HG03066 (cell line): Measurements from ENCODE around the gene ADGRV1.
"Not testable (repeated sequence)": the region's sequence is repeated elsewhere in the genome, so short reads cannot be mapped to it uniquely, and the experiment has no call there.

ENCODE experiments used
- ATAC-seq: cut with Tn5 transposase; IDR thresholded peaks from one replicate; pipeline ENCODE4 v1.9.1; 2021; ENCODE audit warnings: low read depth; ENCODE audit not compliant: unreplicated experiment

The ADGRV1 gene

GRCh38 chr5:90889325-90889600 is 330.7 kb downstream of the ADGRV1 start:
- ATAC-seq: no peak

- no peak for ATAC-seq
Observed at GRCh38 chr5:90890180-90890579, 331.6 kb downstream of the ADGRV1 start.

GRCh38 chr5:90894866-90895420 is 336.3 kb downstream of the ADGRV1 start:
- ATAC-seq: no peak

- no peak for ATAC-seq
Observed at GRCh38 chr5:90897618-90898017, 339.0 kb downstream of the ADGRV1 start.

- no peak for ATAC-seq
Observed at GRCh38 chr5:90898326-90899013, 339.9 kb downstream of the ADGRV1 start.

GRCh38 chr5:90899014-90899604 is 340.5 kb downstream of the ADGRV1 start:
- ATAC-seq: no peak

- no peak for ATAC-seq
Observed at GRCh38 chr5:90901261-90901660, 342.7 kb downstream of the ADGRV1 start.

GRCh38 chr5:90902170-90902569 is 343.6 kb downstream of the ADGRV1 start:
- ATAC-seq: no peak

- ATAC-seq: no peak
Observed at GRCh38 chr5:90902651-90903386, 344.2 kb downstream of the ADGRV1 start.

- ATAC-seq: no peak
Observed at GRCh38 chr5:90909101-90909503, 350.5 kb downstream of the ADGRV1 start.

GRCh38 chr5:90909940-90910339 is 351.3 kb downstream of the ADGRV1 start:
- ATAC-seq: no peak

GRCh38 chr5:90911169-90911568 is 352.6 kb downstream of the ADGRV1 start:
- ATAC-seq: no peak

- ATAC-seq: no peak
Observed at GRCh38 chr5:90912476-90912875, 353.9 kb downstream of the ADGRV1 start.

GRCh38 chr5:90915393-90915792 is 356.8 kb downstream of the ADGRV1 start:
- ATAC-seq: no peak

- no peak for ATAC-seq
Observed at GRCh38 chr5:90916947-90917800, 358.6 kb downstream of the ADGRV1 start.

- no peak for ATAC-seq
Observed at GRCh38 chr5:90917928-90918668, 359.5 kb downstream of the ADGRV1 start.

GRCh38 chr5:90921418-90921973 is 362.9 kb downstream of the ADGRV1 start:
- ATAC-seq: no peak

GRCh38 chr5:90924222-90924621 is 365.6 kb downstream of the ADGRV1 start:
- ATAC-seq: not testable (repeated sequence)

GRCh38 chr5:90929013-90929839 is 370.6 kb downstream of the ADGRV1 start:
- ATAC-seq: not testable (repeated sequence)
